IPS-11a (cell line): ENCODE results near the gene BCL2L13.
"Not testable (repeated sequence)": the region's sequence is repeated elsewhere in the genome, so short reads cannot be mapped to it uniquely, and the experiment has no call there.

Experiments
- H3K4me3 ChIP-seq: one replicate; pipeline ENCODE4 v1.5.1; 2013; ENCODE audit warnings: low read depth, low read length, control low read depth

The BCL2L13 gene

GRCh38 chr22:17694193-17694592, 55.6 kb downstream of the BCL2L13 start:
- H3K4me3 ChIP-seq = no peak overlapping the region

GRCh38 chr22:17694752-17695151, 56.2 kb downstream of the BCL2L13 start:
- no peak overlapping the region for H3K4me3 ChIP-seq

- H3K4me3 ChIP-seq = no peak overlapping the region
Measured at GRCh38 chr22:17695986-17696385, 57.4 kb downstream of the BCL2L13 start.

- not testable (repeated sequence) for H3K4me3 ChIP-seq
Measured at GRCh38 chr22:17697196-17697595, 58.6 kb downstream of the BCL2L13 start.

- H3K4me3 ChIP-seq = not testable (repeated sequence)
Measured at GRCh38 chr22:17698276-17698675, 59.7 kb downstream of the BCL2L13 start.

- H3K4me3 ChIP-seq = no peak overlapping the region
Measured at GRCh38 chr22:17698948-17699347, 60.4 kb downstream of the BCL2L13 start.

- H3K4me3 ChIP-seq = no peak overlapping the region
Measured at GRCh38 chr22:17699696-17700340, 61.3 kb downstream of the BCL2L13 start.

GRCh38 chr22:17700778-17701177, 62.2 kb downstream of the BCL2L13 start:
- H3K4me3 ChIP-seq = no peak overlapping the region

GRCh38 chr22:17703811-17704210, 65.3 kb downstream of the BCL2L13 start:
- no peak overlapping the region for H3K4me3 ChIP-seq

- no peak overlapping the region for H3K4me3 ChIP-seq
Measured at GRCh38 chr22:17705546-17705945, 67.0 kb downstream of the BCL2L13 start.

GRCh38 chr22:17705951-17706900, 67.7 kb downstream of the BCL2L13 start:
- H3K4me3 ChIP-seq = no peak overlapping the region

- H3K4me3 ChIP-seq = no peak overlapping the region
Measured at GRCh38 chr22:17706947-17707346, 68.4 kb downstream of the BCL2L13 start.

- no peak overlapping the region for H3K4me3 ChIP-seq
Measured at GRCh38 chr22:17707526-17707925, 69.0 kb downstream of the BCL2L13 start.

- no peak overlapping the region for H3K4me3 ChIP-seq
Measured at GRCh38 chr22:17710023-17710422, 71.5 kb downstream of the BCL2L13 start.

- H3K4me3 ChIP-seq = no peak overlapping the region
Measured at GRCh38 chr22:17712441-17712840, 73.9 kb downstream of the BCL2L13 start.

- no peak overlapping the region for H3K4me3 ChIP-seq
Measured at GRCh38 chr22:17716529-17716928, 78.0 kb downstream of the BCL2L13 start.

GRCh38 chr22:17717708-17718107, 79.2 kb downstream of the BCL2L13 start:
- no peak overlapping the region for H3K4me3 ChIP-seq

GRCh38 chr22:17719911-17720310, 81.4 kb downstream of the BCL2L13 start:
- H3K4me3 ChIP-seq = no peak overlapping the region

- H3K4me3 ChIP-seq = no peak overlapping the region
Measured at GRCh38 chr22:17724241-17724640, 85.7 kb downstream of the BCL2L13 start.

- H3K4me3 ChIP-seq = no peak overlapping the region
Measured at GRCh38 chr22:17724678-17725499, 86.3 kb downstream of the BCL2L13 start.

GRCh38 chr22:17725500-17725796, 86.9 kb downstream of the BCL2L13 start:
- H3K4me3 ChIP-seq = no peak overlapping the region
